ENCODE results near the gene GABBR2.

GABBR2 gene

GRCh38 chr9:98427491-98427890, 281.2 kb downstream of the GABBR2 start:
- no peak for DNase-seq

DNA sequence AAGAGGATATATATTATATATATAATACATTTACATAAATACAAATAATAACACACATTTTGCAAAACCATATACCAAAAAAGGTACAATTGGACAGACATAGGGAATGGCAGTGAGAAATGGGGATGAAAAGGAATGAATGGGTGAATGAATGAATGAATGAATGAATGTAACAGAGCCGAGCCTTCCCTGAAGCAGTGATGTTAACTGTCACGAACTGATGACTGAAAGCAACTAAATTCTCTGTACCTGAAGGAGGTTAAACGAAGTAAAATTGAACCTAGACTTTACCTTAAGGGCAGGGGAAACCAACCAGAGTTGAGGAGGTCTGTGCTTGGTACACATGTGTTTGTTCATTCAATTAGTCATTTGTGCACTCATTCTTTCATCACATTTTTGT, 283.7 kb downstream of the GABBR2 start:
- DNase-seq = no peak

GRCh38 chr9:98419260-98419603, 289.5 kb downstream of the GABBR2 start:
- no peak for DNase-seq

DNA sequence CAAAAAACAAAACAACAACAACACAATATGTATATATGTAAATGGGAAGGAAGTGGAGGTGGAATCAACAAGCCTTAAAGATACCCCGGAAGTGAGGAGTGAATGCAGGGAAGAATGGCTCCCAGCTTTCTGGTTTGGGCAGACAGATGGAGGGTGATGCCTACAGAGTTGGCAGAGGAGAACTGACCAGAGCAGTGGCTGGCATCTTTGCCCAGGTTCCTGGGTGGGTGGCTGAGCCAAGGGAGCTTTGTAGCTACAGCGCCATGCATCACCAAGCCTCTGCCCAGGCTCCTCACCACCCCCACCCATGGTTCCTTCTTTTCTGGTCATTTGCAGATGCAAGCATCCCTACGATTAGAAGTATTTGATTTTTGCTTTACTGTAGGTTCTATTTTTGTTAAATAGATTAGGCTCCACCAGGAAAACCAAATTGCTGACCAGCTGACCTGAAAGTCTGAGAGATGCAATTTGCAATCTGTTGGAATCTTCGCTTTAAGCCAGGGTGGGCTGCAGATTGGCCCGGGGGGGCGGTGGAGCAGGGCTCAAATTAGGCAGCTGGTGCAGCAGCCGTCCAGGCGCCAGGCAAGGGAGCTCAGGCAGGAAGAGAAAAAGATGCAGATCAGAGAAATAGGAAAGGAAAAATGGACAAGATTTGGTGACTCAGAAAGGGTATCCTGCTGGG, 290.0 kb downstream of the GABBR2 start:
- DNase-seq = no peak

DNA sequence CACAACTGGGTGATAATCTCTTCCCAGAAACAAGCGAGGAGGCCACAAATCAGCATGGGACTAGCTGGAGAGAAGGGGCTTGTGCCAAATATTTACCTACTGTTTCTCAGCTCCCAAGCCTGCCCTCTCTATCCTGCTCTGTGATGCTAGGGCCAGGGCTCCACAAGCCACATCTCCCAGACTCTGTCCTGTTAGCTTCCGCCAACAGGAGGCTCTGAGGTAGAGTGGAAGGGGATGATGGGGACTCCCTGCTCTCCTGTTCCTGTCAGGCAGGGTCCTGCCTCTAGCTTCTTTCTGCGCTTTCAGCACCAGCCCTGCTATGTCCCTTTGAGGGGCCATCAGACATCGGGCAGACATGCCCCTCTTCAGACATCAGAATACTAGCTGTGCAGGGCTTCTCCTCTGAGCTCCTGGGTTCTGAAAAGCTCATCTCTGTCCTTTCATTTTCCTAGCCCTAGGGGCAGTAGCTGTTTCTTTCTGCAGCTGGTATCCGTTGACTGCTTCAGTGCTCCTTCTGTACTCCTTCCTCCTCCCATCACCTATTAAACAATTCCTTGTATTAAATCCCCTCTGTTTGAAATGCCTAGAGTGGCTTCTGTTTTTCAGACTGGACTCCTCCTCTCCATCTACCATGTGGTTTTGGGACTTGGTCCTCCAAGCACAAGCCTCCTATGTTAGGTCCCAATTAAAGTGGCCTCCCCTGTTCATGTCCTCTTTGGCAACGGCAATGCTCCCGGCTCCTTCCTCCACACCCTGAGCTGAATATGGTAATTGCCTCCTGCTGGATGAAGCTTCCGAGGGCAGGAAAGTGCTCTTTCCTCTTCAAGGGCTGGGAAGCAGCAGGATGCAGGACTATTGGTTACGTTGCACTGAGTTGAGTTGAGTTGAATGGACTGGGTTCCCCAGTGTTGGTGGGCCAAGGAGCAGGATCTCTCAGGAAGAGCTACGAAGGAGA, 292.2 kb downstream of the GABBR2 start:
- no peak for DNase-seq

GRCh38 chr9:98415782-98416181, 293.0 kb downstream of the GABBR2 start:
- no peak for DNase-seq

GRCh38 chr9:98413084-98413483, 295.7 kb downstream of the GABBR2 start:
- DNase-seq = no peak

- no peak for DNase-seq
These were observed 296.5 kb downstream of the GABBR2 start for GRCh38 chr9:98412101-98412842.

DNA sequence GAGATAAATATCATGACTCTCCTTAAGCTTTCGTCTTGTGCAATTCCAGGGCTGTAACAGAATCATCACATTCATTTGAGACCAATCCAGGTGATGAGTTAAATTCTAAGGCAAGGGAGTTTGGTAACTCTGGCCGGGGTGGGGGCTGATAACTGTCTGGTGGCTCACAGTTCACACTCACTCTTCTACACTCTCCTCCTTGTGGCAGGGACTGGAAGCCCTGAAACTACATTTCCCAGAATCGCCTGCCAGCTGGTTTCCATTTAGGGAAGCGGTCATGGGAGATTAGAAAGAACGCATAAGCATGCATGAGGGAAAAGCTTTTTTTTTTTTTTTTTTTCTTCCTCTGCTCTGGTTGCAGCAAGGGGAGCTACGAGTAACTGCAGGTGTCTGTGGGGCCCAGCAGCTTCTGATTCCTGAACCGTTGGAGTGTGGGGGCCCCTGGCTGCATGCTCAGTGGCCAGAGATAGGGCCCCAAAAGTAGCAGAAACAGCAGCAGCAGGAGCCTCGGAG, 298.5 kb downstream of the GABBR2 start:
- DNase-seq = no peak

GRCh38 chr9:98409719-98410118, 299.0 kb downstream of the GABBR2 start:
- DNase-seq = no peak

- no peak for DNase-seq
These were observed 302.3 kb downstream of the GABBR2 start for GRCh38 chr9:98406469-98406868.

DNA sequence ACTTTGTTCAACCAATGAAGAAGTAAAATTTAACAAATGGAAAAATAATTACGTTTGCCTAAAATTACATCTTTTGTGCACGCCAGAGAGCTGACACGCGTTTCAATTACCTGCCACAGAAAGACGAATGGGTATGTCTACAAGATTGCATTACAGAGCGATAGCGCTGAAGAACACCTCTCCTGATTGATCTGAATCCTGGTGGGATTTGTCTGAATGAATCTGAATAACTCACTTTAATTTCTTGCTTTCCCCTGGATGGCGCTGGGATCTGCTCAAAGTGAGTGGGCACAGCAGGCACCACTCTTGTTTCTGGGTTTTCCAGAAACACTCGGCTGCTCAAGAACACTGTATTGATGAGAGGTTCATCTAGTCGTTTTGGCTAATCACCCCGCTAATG, 304.5 kb downstream of the GABBR2 start:
- DNase-seq = no peak

- DNase-seq = no peak
These were observed 305.0 kb downstream of the GABBR2 start for GRCh38 chr9:98403715-98404114.

DNA sequence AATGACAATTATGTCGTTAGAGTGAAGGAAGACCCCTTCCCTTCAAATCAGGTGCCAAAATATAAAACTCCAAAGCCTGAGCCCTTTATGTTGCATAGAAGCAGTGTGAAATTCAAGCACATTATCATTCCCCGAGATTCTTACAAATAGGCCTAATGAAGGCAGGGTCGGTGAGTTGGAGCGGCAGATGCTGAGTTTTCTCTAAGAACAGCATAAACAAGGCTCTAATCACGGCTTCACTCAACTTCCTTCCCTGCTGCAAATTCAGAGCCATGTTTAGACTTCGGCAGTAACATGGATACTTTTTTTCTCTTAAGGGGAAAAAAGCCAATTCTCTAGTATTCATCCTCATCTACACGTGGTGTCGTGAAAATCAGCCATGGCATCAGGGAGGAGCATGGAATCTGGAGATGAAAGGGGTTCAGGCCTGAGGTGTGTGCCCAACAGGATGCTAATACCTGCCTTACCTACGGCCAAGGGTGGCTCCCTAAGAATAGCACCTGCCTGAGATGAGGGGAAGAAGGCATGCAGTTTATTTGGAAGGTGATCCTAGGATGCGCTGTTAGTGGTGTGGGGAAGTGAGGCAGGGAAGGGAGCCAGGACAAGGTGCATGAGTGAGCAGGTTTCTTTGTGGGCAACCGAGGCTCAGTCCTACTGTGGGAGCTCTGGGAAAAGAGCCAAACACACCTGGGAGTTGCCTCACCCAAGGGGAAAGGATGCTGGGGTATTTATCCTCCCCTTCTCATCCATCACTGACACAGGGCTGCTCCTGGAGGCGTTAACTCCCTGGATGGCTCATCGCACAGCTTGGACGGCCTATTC, 306.5 kb downstream of the GABBR2 start:
- DNase-seq = no peak

DNA sequence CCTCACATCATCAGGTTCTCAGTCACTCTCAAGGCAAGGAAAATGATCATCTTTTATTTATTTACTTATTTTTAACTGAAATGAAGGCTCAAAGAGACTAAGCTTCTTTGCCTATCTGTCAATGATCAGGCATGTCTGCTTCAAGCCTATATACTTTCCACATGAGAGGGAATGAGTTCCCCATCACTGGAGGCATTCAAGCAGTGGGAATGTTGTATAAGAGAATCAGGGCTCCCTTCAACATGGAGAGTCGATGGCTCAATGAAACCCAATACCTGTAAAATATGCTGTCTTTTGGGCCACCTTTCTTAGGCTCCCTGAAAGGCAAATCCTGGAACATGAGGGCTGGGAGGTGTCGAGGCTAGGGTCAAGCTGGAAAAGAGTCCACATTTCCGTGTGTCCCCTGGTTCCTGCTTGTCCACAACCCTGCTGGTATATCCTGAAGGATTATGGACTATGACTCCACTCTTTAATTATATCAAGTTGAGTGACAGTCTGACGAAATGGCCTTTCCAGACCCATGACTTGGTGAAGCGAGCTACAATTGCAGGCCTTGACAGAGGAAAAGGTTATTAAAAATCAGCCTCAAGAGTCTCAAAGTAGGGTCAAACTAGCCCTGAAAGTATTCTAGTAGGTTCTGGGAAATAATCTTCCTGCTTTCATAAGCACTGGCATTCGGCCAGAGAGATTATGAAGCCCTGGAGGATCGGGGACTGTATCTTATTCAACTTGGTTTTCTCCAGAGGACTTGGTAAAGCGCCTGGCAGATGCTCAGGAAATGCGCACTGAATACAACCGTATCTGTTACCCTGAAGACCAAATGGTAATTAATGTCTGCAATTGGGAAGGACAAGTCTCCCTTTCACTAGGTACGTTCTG, 307.4 kb downstream of the GABBR2 start:
- DNase-seq = no peak

DNA sequence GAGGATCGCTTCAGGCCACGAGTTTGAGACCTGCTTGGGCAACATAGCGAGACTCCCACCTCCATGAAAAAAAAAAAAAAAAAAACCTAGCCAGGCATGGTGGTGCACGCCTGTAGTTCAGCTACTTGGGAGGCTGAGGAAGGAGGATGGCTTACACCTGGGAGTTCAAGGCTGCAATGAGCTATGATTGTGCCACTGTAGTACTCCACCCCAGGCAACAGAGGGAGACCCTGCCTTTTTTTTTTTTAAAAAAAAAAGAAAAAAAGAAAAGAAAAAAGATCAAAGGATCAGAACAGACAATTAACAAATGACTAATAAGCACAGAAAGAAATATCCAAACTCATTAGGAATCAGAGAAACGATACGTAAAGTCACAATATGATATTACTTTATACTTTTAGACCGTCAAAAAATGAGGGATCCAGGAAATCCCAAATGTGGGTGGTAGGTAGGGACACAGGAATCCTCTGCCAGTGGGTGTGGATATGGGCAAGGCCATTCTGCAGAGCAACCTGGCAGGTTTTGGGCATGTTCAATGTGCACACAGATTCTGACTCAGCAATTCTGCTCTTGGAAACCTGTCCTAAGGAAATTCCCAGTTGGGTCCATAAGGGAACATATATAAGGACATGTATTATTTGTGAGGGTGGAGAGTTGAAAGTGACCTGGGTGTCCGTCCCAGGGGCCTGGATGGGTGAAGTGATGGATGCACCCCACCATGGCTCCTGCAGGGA, 308.6 kb downstream of the GABBR2 start:
- no peak for DNase-seq

DNA sequence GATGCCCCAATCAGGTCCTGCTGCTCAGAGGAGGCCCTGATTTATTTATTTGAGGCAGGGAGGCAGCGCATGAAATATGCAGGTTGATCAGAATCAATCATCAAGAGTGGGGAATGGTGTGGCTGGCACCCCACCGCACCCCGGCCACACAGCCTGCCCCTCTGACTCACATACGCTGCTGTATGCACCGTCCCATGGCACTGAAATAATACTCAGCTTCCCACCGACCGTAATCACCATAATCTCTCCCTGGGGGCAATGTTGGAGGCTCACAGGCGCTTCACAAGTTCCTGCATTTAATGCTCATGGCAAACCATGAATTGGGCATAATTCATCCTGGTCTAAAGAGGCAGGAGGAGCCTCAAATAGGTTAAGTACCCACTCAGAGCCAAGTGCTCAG, 312.1 kb downstream of the GABBR2 start:
- DNase-seq = no peak

DNA sequence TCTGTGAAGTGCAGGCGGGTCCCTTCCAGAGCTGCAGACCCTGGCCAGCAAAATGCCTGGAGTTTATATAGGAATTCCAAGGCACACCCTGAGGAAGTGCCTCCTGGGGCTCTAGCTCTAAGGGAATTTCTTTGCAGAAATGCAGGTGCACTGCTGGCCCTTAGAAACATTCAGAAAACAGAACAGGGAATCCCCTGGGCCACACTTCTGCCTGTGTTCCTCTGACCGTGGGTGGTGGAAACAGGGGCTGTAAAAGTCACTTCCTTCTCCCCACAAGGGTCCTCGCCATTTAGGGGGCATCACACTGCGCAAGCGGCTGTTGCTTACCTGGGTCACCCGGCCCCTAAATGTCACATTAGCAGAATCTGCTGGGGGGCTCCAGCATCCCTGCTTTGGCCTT, 312.5 kb downstream of the GABBR2 start:
- DNase-seq = no peak

GRCh38 chr9:98391867-98392266, 316.9 kb downstream of the GABBR2 start:
- DNase-seq = peak; percentile 3 to 17

DNA sequence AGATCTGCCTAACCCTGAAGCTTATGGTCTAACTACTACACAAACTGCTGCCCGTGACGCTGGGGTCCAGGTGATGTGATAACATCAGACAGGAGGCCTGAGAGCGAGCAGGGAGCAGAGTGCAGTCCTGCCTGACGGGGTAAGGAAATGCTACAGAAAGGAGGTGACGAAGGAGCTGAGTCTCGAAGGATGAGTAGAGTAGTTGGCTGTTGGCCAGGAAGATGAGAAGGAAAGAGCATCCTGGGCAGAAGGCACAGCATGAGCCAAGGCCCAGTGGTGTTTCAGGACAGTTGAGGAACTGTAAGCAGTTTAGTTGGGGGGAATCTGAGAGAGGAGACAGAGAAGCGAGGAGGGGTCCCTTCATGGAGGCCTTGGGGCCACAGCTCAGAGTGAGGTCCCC, 317.3 kb downstream of the GABBR2 start:
- no peak for DNase-seq

DNA sequence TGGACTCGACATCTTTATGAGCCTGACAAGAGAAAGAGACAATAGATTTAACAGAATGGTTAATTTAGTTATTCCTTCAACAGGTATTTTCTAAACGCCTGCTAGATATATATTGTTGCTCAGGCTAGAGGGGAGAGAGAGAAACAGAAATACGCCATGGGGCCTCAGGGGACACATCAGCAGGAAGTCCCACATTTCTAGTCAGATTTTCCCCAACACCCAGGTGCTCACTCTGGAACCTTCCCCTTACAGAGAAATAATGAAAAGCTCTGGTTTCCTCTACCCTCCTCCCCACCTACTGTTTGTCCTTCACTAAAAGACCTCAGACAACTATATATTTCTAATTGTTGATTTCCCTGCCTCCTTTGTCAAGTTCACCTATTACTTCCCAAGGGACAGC, 323.0 kb downstream of the GABBR2 start:
- DNase-seq = no peak

Data from CD4-positive, alpha-beta T cell treated with Interleukin-4 for 1 hour (primary cell).